OCI-LY3 (cell line): ENCODE results near the gene OS9.

Source experiments
- H2AFZ ChIP-seq: fragments of 200-600, 300-600 bp; shearing (Covaris generic); 2 replicates; pipeline ENCODE4 v1.6.0; 2014; ENCODE audit warnings: antibody characterized with exemption, low read depth, low read length
- H3K27ac ChIP-seq: fragments of 200-600, 300-600 bp; sonication (generic); 2 replicates; pipeline ENCODE4 v1.5.1; 2014; ENCODE audit warnings: mild to moderate bottlenecking, low read length, moderate library complexity, mixed read lengths
- H3K27me3 ChIP-seq: fragments of 200-600, 300-600 bp; sonication (generic); 2 replicates; pipeline ENCODE4 v1.6.1; 2014; ENCODE audit warnings: low read depth, low read length, mixed read lengths
- H3K36me3 ChIP-seq: fragments of 200-600, 300-600 bp; sonication (generic); replicated peaks from 2 replicates; pipeline ENCODE3; 2014; ENCODE audit warnings: low read depth, low read length, mixed read lengths
- H3K4me1 ChIP-seq: fragments of 300-600, 200-600 bp; sonication (generic); 2 replicates; pipeline ENCODE4 v1.6.1; 2014; ENCODE audit warnings: low read length, mixed read lengths
- H3K4me2 ChIP-seq: fragments of 200-600, 300-600 bp; sonication (generic); 2 replicates; pipeline ENCODE4 v1.6.1; 2014; ENCODE audit warnings: low read length, mixed read lengths
- H3K4me3 ChIP-seq: fragments of 300-600, 200-600 bp; sonication (generic); 2 replicates; pipeline ENCODE4 v1.5.1; 2014; ENCODE audit warnings: antibody characterized with exemption, mild to moderate bottlenecking, low read length, moderate library complexity
- H3K79me2 ChIP-seq: fragments of 300-600, 200-600 bp; shearing (Covaris generic); 2 replicates; pipeline ENCODE4 v1.6.1; 2014; ENCODE audit warnings: mild to moderate bottlenecking, low read length, mixed read lengths
- H3K9ac ChIP-seq: fragments of 300-600, 200-600 bp; shearing (Covaris generic); 2 replicates; pipeline ENCODE4 v1.6.0; 2014; ENCODE audit warnings: mild to moderate bottlenecking, low read length, moderate library complexity
- H3K9me3 ChIP-seq: fragments of 200-600, 300-600 bp; shearing (Covaris generic); 2 replicates; pipeline ENCODE4 v1.6.1; 2014; ENCODE audit warnings: low read length, mixed read lengths; ENCODE audit not compliant: insufficient read depth
- H4K20me1 ChIP-seq: fragments of 200-600, 300-600 bp; sonication (generic); 2 replicates; pipeline ENCODE4 v1.6.1; 2016; ENCODE audit warnings: low read length, mixed read lengths; ENCODE audit not compliant: insufficient read depth
- EZH2phosphoT487 ChIP-seq: fragments of 200-600 bp; shearing (Covaris generic); IDR thresholded peaks from 2 replicates; pipeline ENCODE4 v1.6.1; 2018; ENCODE audit warnings: antibody characterized with exemption, mixed run types, low read depth
- TF ChIP-seq, protein P1 (sequence below): fragments of 200-600, 300-600 bp; sonication (generic); IDR thresholded peaks from 2 replicates; pipeline ENCODE4 v1.5.1; 2014; ENCODE audit warnings: antibody characterized with exemption, low read length, low read depth

OS9 gene

DNA sequence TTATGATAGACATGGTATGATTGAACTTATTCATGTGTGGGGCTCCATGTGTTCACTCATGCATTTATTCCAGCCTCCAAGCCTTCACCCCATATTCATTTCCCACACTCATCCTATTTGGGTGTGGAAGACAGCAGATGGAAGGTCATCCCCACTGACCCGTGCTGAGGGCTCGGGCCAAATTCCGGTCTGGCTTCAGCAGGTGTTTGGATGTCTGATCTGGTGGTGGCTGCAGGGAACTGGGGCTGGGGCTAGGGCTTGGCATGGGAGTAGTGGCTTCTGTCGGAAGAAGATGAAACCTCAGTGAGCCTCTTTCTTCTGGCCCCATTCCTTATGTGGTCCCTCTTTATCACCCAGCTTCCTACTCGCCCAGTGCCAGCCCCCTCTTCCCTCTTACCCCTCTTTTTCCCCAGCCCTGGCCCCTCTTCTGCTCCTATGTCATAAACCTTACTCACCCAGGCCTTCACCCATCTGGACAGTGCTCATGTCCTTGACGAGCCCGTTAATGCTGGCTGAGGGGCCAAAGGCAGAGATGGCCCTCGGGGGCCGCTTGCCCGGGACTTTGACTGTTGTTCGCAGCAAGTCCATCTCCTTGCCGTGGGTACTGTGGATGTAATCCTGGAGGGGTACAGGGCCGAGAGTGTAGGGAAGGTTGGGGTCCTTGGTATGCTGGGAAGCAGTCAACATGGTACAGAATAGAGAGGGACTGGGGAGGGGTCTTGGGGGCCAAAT is 36.6 kb downstream of the OS9 start:
- peaks cover 23% of the 10 kb centered on the region for H3K36me3 ChIP-seq

DNA sequence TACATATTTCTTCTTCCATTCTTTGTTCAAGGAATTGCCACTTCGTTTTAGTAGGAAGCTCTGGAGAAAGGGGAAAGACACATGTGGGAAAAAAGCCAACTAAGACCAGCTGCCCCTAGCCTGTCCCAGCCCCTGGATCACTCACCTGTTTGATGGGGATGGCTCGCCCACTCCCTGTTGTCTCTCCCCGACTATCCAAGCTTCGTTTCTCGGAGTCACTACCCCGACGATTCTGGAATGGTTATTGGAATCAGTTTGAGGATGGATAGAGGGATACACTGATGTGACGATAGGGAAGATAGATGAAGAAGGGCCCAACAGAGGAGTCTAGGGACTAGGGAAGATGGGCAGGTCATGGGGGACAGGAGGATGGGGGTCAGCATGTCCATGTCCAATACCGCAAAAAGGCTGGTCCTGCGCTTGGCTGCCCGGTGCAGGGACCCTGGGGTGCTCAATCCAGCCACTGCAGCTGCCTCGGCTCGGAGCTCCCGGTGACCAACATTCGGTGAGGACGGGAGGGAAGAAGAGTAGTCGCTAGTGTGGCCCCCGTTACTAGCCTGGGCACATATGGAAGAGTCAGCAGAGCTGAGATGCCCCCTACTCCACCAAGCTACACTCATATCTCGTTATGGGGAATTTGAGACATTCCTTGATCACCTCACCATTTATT is 37.6 kb downstream of the OS9 start:
- Histone ChIP-seq H2AFZ (no peak overlapping the region), H3K27me3 (no peaks in the 10 kb centered on the region), H3K4me3 (no peak overlapping the region), H4K20me1 (no peaks in the 10 kb centered on the region), H3K36me3 (peaks cover 17% of the 10 kb centered on the region), H3K4me2 (no peak overlapping the region), H3K79me2 (no peaks in the 10 kb centered on the region), H3K4me1 (no peaks in the 10 kb centered on the region), H3K9ac (no peak overlapping the region), H3K27ac (no peak overlapping the region), H3K9me3 (no peaks in the 10 kb centered on the region)
- TF ChIP-seq, protein P1, sequence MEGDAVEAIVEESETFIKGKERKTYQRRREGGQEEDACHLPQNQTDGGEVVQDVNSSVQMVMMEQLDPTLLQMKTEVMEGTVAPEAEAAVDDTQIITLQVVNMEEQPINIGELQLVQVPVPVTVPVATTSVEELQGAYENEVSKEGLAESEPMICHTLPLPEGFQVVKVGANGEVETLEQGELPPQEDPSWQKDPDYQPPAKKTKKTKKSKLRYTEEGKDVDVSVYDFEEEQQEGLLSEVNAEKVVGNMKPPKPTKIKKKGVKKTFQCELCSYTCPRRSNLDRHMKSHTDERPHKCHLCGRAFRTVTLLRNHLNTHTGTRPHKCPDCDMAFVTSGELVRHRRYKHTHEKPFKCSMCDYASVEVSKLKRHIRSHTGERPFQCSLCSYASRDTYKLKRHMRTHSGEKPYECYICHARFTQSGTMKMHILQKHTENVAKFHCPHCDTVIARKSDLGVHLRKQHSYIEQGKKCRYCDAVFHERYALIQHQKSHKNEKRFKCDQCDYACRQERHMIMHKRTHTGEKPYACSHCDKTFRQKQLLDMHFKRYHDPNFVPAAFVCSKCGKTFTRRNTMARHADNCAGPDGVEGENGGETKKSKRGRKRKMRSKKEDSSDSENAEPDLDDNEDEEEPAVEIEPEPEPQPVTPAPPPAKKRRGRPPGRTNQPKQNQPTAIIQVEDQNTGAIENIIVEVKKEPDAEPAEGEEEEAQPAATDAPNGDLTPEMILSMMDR: no peak
- no peak for TF ChIP-seq EZH2phosphoT487

More for the DNA sequence above, 36.6 kb downstream of the OS9 start:
- H3K4me1 ChIP-seq: no peaks in the 10 kb centered on the region
- no peak overlapping the region for H3K4me3 ChIP-seq
- H3K27ac ChIP-seq: no peak overlapping the region
- H4K20me1 ChIP-seq: no peaks in the 10 kb centered on the region
- H3K9me3 ChIP-seq: no peaks in the 10 kb centered on the region
- no peak overlapping the region for H3K4me2 ChIP-seq
- no peaks in the 10 kb centered on the region for H3K79me2 ChIP-seq
- no peak overlapping the region for H3K9ac ChIP-seq
- TF ChIP-seq, protein P1: no peak
- TF ChIP-seq EZH2phosphoT487: no peak
- no peaks in the 10 kb centered on the region for H3K27me3 ChIP-seq
- H2AFZ ChIP-seq: no peak overlapping the region

DNA sequence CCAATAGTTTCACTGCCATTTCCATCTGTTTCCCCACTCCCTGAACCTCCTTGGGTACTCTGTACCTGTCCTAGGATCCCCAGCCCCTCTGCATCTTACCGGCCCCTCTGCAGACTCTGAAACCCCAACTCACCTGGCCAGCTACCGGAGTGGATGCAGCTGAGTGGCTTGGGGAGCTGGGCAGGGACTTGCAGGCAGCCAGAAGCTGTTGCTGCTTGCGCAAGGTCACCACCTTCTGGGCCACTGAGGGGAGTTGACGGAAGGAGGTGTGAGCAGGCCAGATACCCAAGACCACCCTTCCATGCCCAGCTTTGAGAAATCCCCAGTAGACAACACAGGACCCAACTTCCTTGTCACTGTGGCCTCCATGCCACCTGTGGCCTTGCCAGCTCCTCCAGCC is 38.3 kb downstream of the OS9 start:
- Histone ChIP-seq H3K4me1 (no peaks in the 10 kb centered on the region), H3K4me2 (no peak overlapping the region), H3K9ac (no peak overlapping the region), H4K20me1 (no peaks in the 10 kb centered on the region), H3K79me2 (no peaks in the 10 kb centered on the region), H3K27ac (no peak overlapping the region), H3K36me3 (peaks cover 11% of the 10 kb centered on the region), H2AFZ (no peak overlapping the region), H3K9me3 (no peaks in the 10 kb centered on the region), H3K27me3 (no peaks in the 10 kb centered on the region), H3K4me3 (no peak overlapping the region)
- TF ChIP-seq, protein P1: no peak
- TF ChIP-seq EZH2phosphoT487: no peak

DNA sequence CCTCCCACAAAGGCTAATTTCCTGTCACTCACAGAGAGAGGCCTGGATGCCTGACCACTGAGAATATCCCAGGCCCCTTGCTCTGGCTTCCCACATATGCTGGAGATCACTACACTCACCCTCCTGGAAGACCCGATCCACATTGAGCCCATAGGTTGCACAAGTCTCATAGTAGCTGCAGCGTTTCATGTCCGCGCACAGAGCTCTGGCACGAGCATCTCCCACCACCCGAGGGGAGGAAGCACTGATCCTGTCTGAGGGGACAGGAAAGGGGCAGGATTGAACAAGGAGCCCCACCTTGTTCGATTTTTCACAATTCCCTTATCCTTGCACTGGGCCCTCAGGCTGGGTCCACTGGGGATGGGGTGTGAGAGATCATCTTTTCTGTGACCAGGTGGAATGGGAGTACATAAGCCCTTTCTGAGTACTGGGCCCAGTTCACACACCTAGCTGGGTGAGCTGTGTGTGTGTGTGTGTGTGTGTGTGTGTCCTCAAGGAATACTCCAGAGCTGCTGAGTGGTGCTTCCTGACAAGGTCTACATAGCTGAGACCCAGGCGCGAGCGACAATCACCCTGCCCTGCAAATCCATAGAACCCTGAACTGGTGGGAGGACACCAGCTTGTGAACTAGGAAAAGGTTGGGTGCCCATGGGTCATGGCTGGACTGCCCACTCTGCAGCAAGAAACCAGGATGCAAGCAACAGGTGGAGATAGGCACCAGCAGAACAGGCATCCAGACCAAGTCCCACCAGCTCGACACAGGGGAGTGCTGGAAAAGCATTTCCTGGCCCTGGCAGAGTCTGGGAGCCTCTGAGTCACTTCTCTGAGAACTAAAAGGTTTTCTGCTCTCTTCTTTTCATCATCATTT is 39.0 kb downstream of the OS9 start:
- no peak overlapping the region for H3K9ac ChIP-seq
- H3K27me3 ChIP-seq: no peaks in the 10 kb centered on the region
- TF ChIP-seq, protein P1: no peak
- TF ChIP-seq EZH2phosphoT487: no peak

More for the DNA sequence above, 39.0 kb downstream of the OS9 start:
- H2AFZ ChIP-seq: no peak overlapping the region
- peaks cover 8% of the 10 kb centered on the region for H3K36me3 ChIP-seq
- H3K4me3 ChIP-seq: no peak overlapping the region
- H3K4me1 ChIP-seq: no peaks in the 10 kb centered on the region
- no peak overlapping the region for H3K4me2 ChIP-seq
- no peaks in the 10 kb centered on the region for H4K20me1 ChIP-seq
- no peaks in the 10 kb centered on the region for H3K79me2 ChIP-seq
- no peaks in the 10 kb centered on the region for H3K9me3 ChIP-seq
- no peak overlapping the region for H3K27ac ChIP-seq
